ENCODE data around the gene ADSL. TPM values are rescaled to one million over a fixed set of nuclear protein-coding genes. Genes with fewer than 3 reads are reported as not detected.

The ADSL gene
- total RNA-seq, 1 donor from 2014 or later: 128 TPM

GRCh38 chr22:40326905-40327735 lies 19.2 kb upstream of the ADSL start:
- DNase-seq (ENCODE audit: low read depth): no peak
- no peak overlapping the region for H3K4me3 ChIP-seq (ENCODE audit: low read depth, low read length)
- no peak for TF ChIP-seq CTCF (conservative IDR thresholded peaks at IDR 0.05; ENCODE audit: low read depth, low read length)

GRCh38 chr22:40328546-40329456 lies 17.5 kb upstream of the ADSL start:
- no peak overlapping the region for H3K4me3 ChIP-seq (ENCODE audit: low read depth, low read length)
- DNase-seq (ENCODE audit: low read depth): no peak
- TF ChIP-seq CTCF (conservative IDR thresholded peaks at IDR 0.05; ENCODE audit: low read depth, low read length): no peak

- no peak overlapping the region for H3K4me3 ChIP-seq (ENCODE audit: low read depth, low read length)
- no peak for TF ChIP-seq CTCF (conservative IDR thresholded peaks at IDR 0.05; ENCODE audit: low read depth, low read length)
- no peak for DNase-seq (ENCODE audit: low read depth)
Observed at GRCh38 chr22:40329466-40329865, 16.8 kb upstream of the ADSL start.

- TF ChIP-seq CTCF (conservative IDR thresholded peaks at IDR 0.05; ENCODE audit: low read depth, low read length): no peak
- H3K4me3 ChIP-seq (ENCODE audit: low read depth, low read length): no peak overlapping the region
- no peak for DNase-seq (ENCODE audit: low read depth)
Observed at GRCh38 chr22:40330086-40330485, 16.2 kb upstream of the ADSL start.

- TF ChIP-seq CTCF (conservative IDR thresholded peaks at IDR 0.05; ENCODE audit: low read depth, low read length): no peak
- DNase-seq (ENCODE audit: low read depth): no peak
- H3K4me3 ChIP-seq (ENCODE audit: low read depth, low read length): no peak overlapping the region
Observed at GRCh38 chr22:40330615-40331014, 15.7 kb upstream of the ADSL start.

GRCh38 chr22:40331706-40332105 lies 14.6 kb upstream of the ADSL start:
- no peak overlapping the region for H3K4me3 ChIP-seq (ENCODE audit: low read depth, low read length)
- no peak for DNase-seq (ENCODE audit: low read depth)
- no peak for TF ChIP-seq CTCF (conservative IDR thresholded peaks at IDR 0.05; ENCODE audit: low read depth, low read length)

All from epithelial cell of proximal tubule (primary cell).